Esophagus (tissue), 2 donors: ENCODE measurements around the gene CDT1. TPM values are rescaled to one million over a fixed set of nuclear protein-coding genes. Genes with fewer than 3 reads are reported as not detected.
"Not testable (repeated sequence)": the region's sequence is repeated elsewhere in the genome, so short reads cannot be mapped to it uniquely, and the experiment has no call there.

ENCODE experiments used
- H3K27ac ChIP-seq, 2 donors: one replicate each; pipeline ENCODE4 v1.5.1; 2013; ENCODE audit warnings: low read depth in 2 of 2, mild to moderate bottlenecking in 2 of 2, inconsistent platforms in 1 of 2, low read length in 1 of 2, moderate library complexity in 1 of 2
- H3K27me3 ChIP-seq, 2 donors: one replicate each; pipeline ENCODE4 v1.6.1; 2013; ENCODE audit warnings: low read length in 2 of 2, control low read depth in 1 of 2, mild to moderate bottlenecking in 1 of 2; ENCODE audit not compliant: insufficient read depth in 2 of 2, control insufficient read depth in 1 of 2
- H3K36me3 ChIP-seq, 2 donors: one replicate each; pipeline ENCODE4 v1.6.1; 2013; ENCODE audit warnings: low read length in 1 of 2; ENCODE audit not compliant: control insufficient read depth in 2 of 2, insufficient read depth in 2 of 2
- H3K4me1 ChIP-seq, 2 donors: one replicate each; pipeline ENCODE4 v1.6.1; 2013; ENCODE audit warnings: low read length in 1 of 2; ENCODE audit not compliant: control insufficient read depth in 2 of 2, insufficient read depth in 2 of 2
- H3K4me3 ChIP-seq, 2 donors: one replicate each; pipeline ENCODE4 v1.5.1; 2013; ENCODE audit warnings: low read length in 2 of 2, mild to moderate bottlenecking in 2 of 2, low read depth in 1 of 2, moderate library complexity in 1 of 2
- H3K9me3 ChIP-seq, 2 donors: one replicate each; pipeline ENCODE4 v1.6.1; 2013; ENCODE audit warnings: mild to moderate bottlenecking in 2 of 2, low read depth in 1 of 2, low read length in 1 of 2, moderate library complexity in 1 of 2; ENCODE audit not compliant: control insufficient read depth in 2 of 2, insufficient read depth in 1 of 2
- WGBS, 2 donors: extraction: QIAGEN DNeasy Blood & Tissue Kit; methylation state at CpG; one replicate each; pipeline ENCODE4 v1.1.7; 2013; 5-methylcytosine and 5-hydroxymethylcytosine counted together
- polyA plus RNA-seq, 2 donors: library from polyadenylated mRNA; stranded (reverse); fragments of 200-250 nt; gene quantifications; one replicate each; pipeline ENCODE4 v1.2.3, GENCODE V29; 2013
- donor health status: healthy with polysubstance abuse.
- donor health status: Bipolar disorder and iron deficiency.

CDT1 gene
- polyA plus RNA-seq, 2 donors: 5.8 to 9.9 TPM

- Histone ChIP-seq H3K9me3 (no peaks in the 10 kb centered on the region), H3K4me3 (no peak overlapping the region), H3K36me3 (peaks cover 0 to 9% of the 10 kb centered on the region in 2 donors), H3K27ac (no peak overlapping the region), H3K4me1 (peaks cover 3 to 8% of the 10 kb centered on the region in 2 donors), H3K27me3 (no peaks in the 10 kb centered on the region)
- 56 to 68% methylated on average over 41 of the region's 41 CpGs for WGBS, 2 donors
Measured at GRCh38 chr16:88816736-88817535, 13.3 kb downstream of the CDT1 start.

DNA sequence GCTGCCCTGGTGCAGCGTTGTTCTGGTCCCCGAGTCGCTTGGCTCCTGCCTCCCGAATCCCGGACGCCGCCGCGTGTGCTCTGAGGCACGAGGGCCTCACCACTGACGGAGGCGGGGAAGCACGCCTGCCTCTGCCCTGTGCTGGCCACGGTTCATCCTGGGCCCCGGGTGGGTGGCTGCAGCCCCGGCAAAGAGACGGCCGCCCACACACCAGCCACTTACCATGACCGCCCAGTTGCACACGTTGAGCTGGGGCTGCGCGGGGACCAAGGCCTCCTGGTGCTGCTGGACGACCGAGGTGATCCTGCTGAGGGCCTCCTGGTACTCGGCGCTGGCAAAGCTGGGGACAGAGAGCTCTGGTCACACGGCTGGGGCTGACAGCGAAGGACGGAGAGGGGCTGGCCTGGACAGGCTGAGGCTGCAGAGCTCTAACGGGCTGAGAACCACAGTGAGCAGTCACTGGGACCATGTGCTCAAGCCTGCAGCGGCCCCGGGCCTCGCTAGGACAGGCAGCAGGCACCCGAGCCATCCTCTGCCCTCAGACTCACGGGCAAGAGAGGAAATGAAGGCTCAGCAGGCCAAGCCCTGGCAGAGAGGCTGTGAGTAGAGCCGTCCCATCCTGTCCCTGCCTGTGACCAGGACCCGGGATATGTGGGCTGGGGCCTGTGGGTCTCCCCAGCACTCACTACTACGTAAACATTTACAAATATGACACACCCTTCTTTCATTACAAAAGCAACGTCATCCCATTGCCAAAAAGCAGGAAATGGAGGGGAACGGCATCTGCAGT is 14.4 kb downstream of the CDT1 start:
- 79 to 86% methylated on average over 39 to 40 of the region's 40 CpGs for WGBS, 2 donors
- no peaks in the 10 kb centered on the region for H3K27me3 ChIP-seq
- H3K27ac ChIP-seq: no peak overlapping the region
- H3K36me3 ChIP-seq: peaks cover 0 to 17% of the 10 kb centered on the region in 2 donors
- H3K4me1 ChIP-seq: peaks cover 1 to 8% of the 10 kb centered on the region in 2 donors
- H3K4me3 ChIP-seq: no peak overlapping the region
- H3K9me3 ChIP-seq: no peaks in the 10 kb centered on the region

GRCh38 chr16:88818575-88818874 is 14.9 kb downstream of the CDT1 start:
- no peaks in the 10 kb centered on the region for H3K27me3 ChIP-seq
- WGBS, 2 donors: 78 to 85% methylated on average over 18 of the region's 18 CpGs
- no peak overlapping the region for H3K4me3 ChIP-seq
- no peak overlapping the region for H3K27ac ChIP-seq
- peaks cover 0 to 18% of the 10 kb centered on the region in 2 donors for H3K36me3 ChIP-seq
- peaks cover 0 to 8% of the 10 kb centered on the region in 2 donors for H3K4me1 ChIP-seq
- H3K9me3 ChIP-seq: no peaks in the 10 kb centered on the region

DNA sequence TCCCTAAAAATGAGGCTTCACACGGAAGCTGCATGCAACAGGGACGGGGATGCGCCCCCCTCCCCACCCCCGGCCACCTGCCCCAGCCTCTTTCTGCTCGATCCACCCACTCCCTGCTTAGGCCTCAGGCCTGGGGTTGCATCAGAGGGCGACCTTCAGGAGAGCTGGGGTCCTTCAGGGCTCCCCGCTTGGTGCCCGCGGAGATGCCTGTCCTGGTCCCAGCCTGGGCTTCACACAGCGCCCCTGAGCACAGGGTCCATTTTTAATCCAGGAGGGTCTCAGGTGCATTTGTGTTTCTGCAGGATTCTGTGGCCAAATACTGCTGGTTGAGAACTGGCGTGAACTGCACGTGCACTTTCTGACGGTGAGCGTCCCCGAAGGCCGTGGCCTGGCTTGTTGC is 15.5 kb downstream of the CDT1 start:
- Histone ChIP-seq H3K27me3 (no peaks in the 10 kb centered on the region), H3K4me1 (peaks cover 0 to 8% of the 10 kb centered on the region in 2 donors), H3K27ac (no peak overlapping the region), H3K36me3 (peaks cover 0 to 18% of the 10 kb centered on the region in 2 donors), H3K4me3 (no peak overlapping the region), H3K9me3 (no peaks in the 10 kb centered on the region)
- 90% methylated on average over 15 to 16 of the region's 16 CpGs for WGBS, 2 donors

- no peaks in the 10 kb centered on the region for H3K9me3 ChIP-seq
- H3K27ac ChIP-seq: no peak overlapping the region
- peaks cover 0 to 10% of the 10 kb centered on the region in 2 donors for H3K4me1 ChIP-seq
- whole genome bisulfite sequencing, 2 donors: 88 to 89% methylated on average over 18 to 20 of the region's 20 CpGs
- H3K36me3 ChIP-seq: peaks cover 0 to 23% of the 10 kb centered on the region in 2 donors
- no peaks in the 10 kb centered on the region for H3K27me3 ChIP-seq
- no peak overlapping the region for H3K4me3 ChIP-seq
Measured at GRCh38 chr16:88820385-88821025, 16.9 kb downstream of the CDT1 start.

DNA sequence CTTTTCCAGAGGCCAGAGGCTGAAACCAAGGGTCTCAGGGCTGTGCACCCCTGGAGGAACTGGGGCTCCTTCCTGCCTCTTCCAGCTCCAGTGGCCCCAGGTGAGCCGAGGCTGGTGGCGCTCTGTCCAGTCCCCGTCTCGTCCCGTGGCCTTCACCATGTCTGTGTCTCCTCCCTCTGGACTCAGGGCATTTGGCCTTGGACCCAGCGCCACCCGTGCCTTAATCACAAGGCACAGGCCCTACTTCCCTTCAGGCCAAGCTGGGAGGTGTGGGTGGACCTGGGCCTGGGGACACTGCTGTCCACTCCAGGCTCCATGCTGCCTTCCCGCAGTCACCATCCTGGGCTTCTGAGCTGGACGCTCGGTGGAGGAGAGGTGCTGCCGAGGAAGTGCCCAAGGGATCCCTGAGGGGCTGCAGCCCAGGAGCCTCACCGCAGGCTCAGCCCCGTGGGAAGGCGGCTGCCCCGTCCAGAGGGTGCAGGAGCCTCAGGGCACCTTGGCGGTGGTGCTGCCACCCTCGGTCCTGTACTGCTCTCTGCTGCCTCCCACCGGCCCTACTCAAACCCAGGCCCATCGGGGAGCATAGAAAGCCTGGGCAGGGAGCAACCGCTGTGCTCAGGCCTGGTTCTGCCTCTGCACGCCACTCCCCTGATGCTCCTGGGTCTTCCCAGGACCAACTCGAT is 17.7 kb downstream of the CDT1 start:
- Histone ChIP-seq H3K4me1 (peaks cover 0 to 15% of the 10 kb centered on the region in 2 donors), H3K27ac (no peak overlapping the region), H3K36me3 (peaks cover 0 to 23% of the 10 kb centered on the region in 2 donors), H3K9me3 (no peaks in the 10 kb centered on the region), H3K27me3 (no peaks in the 10 kb centered on the region), H3K4me3 (no peak overlapping the region)
- 88 to 93% methylated on average over 19 to 22 of the region's 22 CpGs for WGBS, 2 donors

- Histone ChIP-seq H3K27ac (no peak overlapping the region), H3K4me1 (peaks cover 3 to 19% of the 10 kb centered on the region in 2 donors), H3K36me3 (peaks cover 0 to 23% of the 10 kb centered on the region in 2 donors), H3K27me3 (no peaks in the 10 kb centered on the region), H3K9me3 (no peaks in the 10 kb centered on the region), H3K4me3 (no peak overlapping the region)
- WGBS, 2 donors: 94 to 96% methylated on average over 24 of the region's 24 CpGs
Measured at GRCh38 chr16:88822281-88823040, 18.9 kb downstream of the CDT1 start.

GRCh38 chr16:88823646-88824045 is 20.1 kb downstream of the CDT1 start:
- not testable (repeated sequence) for H3K27ac ChIP-seq, H3K4me3 ChIP-seq, H3K9me3 ChIP-seq, H3K27me3 ChIP-seq
- 96 to 97% methylated on average over 19 to 30 of the region's 31 CpGs for WGBS, 2 donors
- peaks cover 3 to 19% of the 10 kb centered on the region in 2 donors for H3K4me1 ChIP-seq
- H3K36me3 ChIP-seq: peaks cover 0 to 27% of the 10 kb centered on the region in 2 donors
